HFFc6 (cell line): ENCODE results near the gene CYP46A1. TPM values are rescaled to one million over a fixed set of nuclear protein-coding genes. Genes with fewer than 3 reads are reported as not detected.

Experiments used
- DNase-seq: peaks from one replicate; pipeline ENCODE4 v3.0.0-alpha.2; 2018
- H3K27ac Mint-ChIP-seq: 2 replicates; pipeline ENCODE4 v1.8.0; 2020; ENCODE audit warnings: mild to moderate bottlenecking, mixed read lengths
- H3K27me3 Mint-ChIP-seq: 2 replicates; pipeline ENCODE4 v1.8.0; 2021; ENCODE audit warnings: mild to moderate bottlenecking, moderate library complexity, mixed read lengths; ENCODE audit not compliant: insufficient read depth
- H3K36me3 Mint-ChIP-seq: 2 replicates; pipeline ENCODE4 v1.8.0; 2021; ENCODE audit warnings: low read depth, mixed read lengths
- H3K4me1 Mint-ChIP-seq: 2 replicates; pipeline ENCODE4 v1.8.0; 2020; ENCODE audit warnings: low read depth, mixed read lengths
- H3K4me3 Mint-ChIP-seq: 2 replicates; pipeline ENCODE4 v1.8.0; 2020; ENCODE audit warnings: mild to moderate bottlenecking, moderate library complexity, mixed read lengths
- H3K9me3 Mint-ChIP-seq: 2 replicates; pipeline ENCODE4 v1.8.0; 2020; ENCODE audit warnings: mild to moderate bottlenecking, mixed read lengths
- CTCF ChIP-seq: fragments of 200-600 bp; sonication (generic); IDR thresholded peaks from 2 replicates; pipeline ENCODE4 v1.5.0; 2021; ENCODE audit warnings: antibody characterized with exemption, mild to moderate bottlenecking
- total RNA-seq, 6 experiments: library from RNA; stranded (reverse); fragmentation: NEBNext Ultra II Directional; extraction: Animal tissue kit (Norgen Biotek cat#: 25700); gene quantifications; 2 replicates in 1 of 6; 3 replicates in 5 of 6; pipeline ENCODE4 v1.2.3, GENCODE V29; 2021

CYP46A1 gene
- total RNA-seq, 6 experiments from 2014 or later, result 0.28 to 0.62 (median 0.49) TPM

GRCh38 chr14:99663386-99664057 is 20.6 kb upstream of the CYP46A1 start:
- H3K36me3 Mint-ChIP-seq, result no peaks in the 10 kb centered on the region
- no peaks in the 10 kb centered on the region for H3K9me3 Mint-ChIP-seq
- no peak overlapping the region for H3K4me3 Mint-ChIP-seq
- no peak for DNase-seq
- H3K4me1 Mint-ChIP-seq, result no peaks in the 10 kb centered on the region
- TF ChIP-seq CTCF, result no peak
- H3K27ac Mint-ChIP-seq, result no peak overlapping the region
- H3K27me3 Mint-ChIP-seq, result peaks cover 6% of the 10 kb centered on the region

- Mint-ChIP-seq H3K4me1 (no peaks in the 10 kb centered on the region), H3K9me3 (no peaks in the 10 kb centered on the region), H3K27ac (no peak overlapping the region), H3K4me3 (no peak overlapping the region), H3K36me3 (no peaks in the 10 kb centered on the region), H3K27me3 (peaks cover 9% of the 10 kb centered on the region)
- TF ChIP-seq CTCF, result no peak
- no peak for DNase-seq
These were observed 19.8 kb upstream of the CYP46A1 start for GRCh38 chr14:99664058-99664936.

- H3K27ac Mint-ChIP-seq, result no peak overlapping the region
- H3K27me3 Mint-ChIP-seq, result peaks cover 9% of the 10 kb centered on the region
- TF ChIP-seq CTCF, result no peak
- DNase-seq, result no peak
- no peak overlapping the region for H3K4me3 Mint-ChIP-seq
- no peaks in the 10 kb centered on the region for H3K4me1 Mint-ChIP-seq
- no peaks in the 10 kb centered on the region for H3K36me3 Mint-ChIP-seq
- H3K9me3 Mint-ChIP-seq, result no peaks in the 10 kb centered on the region
These were observed 19.2 kb upstream of the CYP46A1 start for GRCh38 chr14:99664937-99665273.

- H3K27me3 Mint-ChIP-seq, result peaks cover 6% of the 10 kb centered on the region
- TF ChIP-seq CTCF, result no peak
These were observed 17.6 kb upstream of the CYP46A1 start for GRCh38 chr14:99666533-99666932.

GRCh38 chr14:99667045-99667444 is 17.1 kb upstream of the CYP46A1 start:
- Mint-ChIP-seq H3K4me1 (peaks cover 19% of the 10 kb centered on the region), H3K27me3 (peaks cover 6% of the 10 kb centered on the region), H3K4me3 (no peak overlapping the region), H3K9me3 (no peaks in the 10 kb centered on the region), H3K27ac (no peak overlapping the region), H3K36me3 (no peaks in the 10 kb centered on the region)
- no peak for TF ChIP-seq CTCF
- DNase-seq, result no peak

More at GRCh38 chr14:99666533-99666932, 17.6 kb upstream of the CYP46A1 start:
- Mint-ChIP-seq H3K9me3 (no peaks in the 10 kb centered on the region), H3K36me3 (no peaks in the 10 kb centered on the region), H3K4me1 (peaks cover 14% of the 10 kb centered on the region), H3K4me3 (no peak overlapping the region), H3K27ac (no peak overlapping the region)
- no peak for DNase-seq
